ENCODE data around the gene FAM13A.

- TF ChIP-seq CTCF (IDR thresholded peaks at IDR 0.05) (no peak), POLR2A (IDR thresholded peaks at IDR 0.05) (no peak)
These were observed 75.4 kb downstream of the FAM13A start for GRCh38 chr4:88981556-88981955.
